ENCODE results near the gene ANXA5. TPM values are rescaled to one million over a fixed set of nuclear protein-coding genes. Genes with fewer than 3 reads are reported as not detected.
"Not testable (repeated sequence)": the region's sequence is repeated elsewhere in the genome, so short reads cannot be mapped to it uniquely, and the experiment has no call there.

ANXA5 gene
- total and polyA plus RNA-seq, 3 donors from 2014 or later: 193 to 264 (median 250) TPM

- TF ChIP-seq POLR2A (IDR thresholded peaks at IDR 0.05) (no peak), CTCF (IDR thresholded peaks at IDR 0.05) (no peak)
- Histone ChIP-seq H3K27me3 (no peaks in the 10 kb centered on the region), H3K4me1 (no peaks in the 10 kb centered on the region), H3K27ac (no peak overlapping the region), H3K9me3 (no peaks in the 10 kb centered on the region), H3K4me3 (no peak overlapping the region), H3K36me3 (ENCODE audit: low read depth, missing control alignments) (no peaks in the 10 kb centered on the region)
- no peak for DNase-seq
- 82 to 88% methylated on average over 1 of the region's 1 CpG for WGBS, 2 donors
- intact Hi-C loops (cut with DNase I; ENCODE audit: low total_unique reads): loop anchor here (10.0 kb wide), 1 partner anchor 370 kb away; no protein-coding TSS in a partner anchor
Measured at GRCh38 chr4:121734571-121734970, 37.8 kb upstream of the ANXA5 start.

GRCh38 chr4:121733942-121734341 lies 37.2 kb upstream of the ANXA5 start:
- Histone ChIP-seq H3K27ac (no peak overlapping the region), H3K4me3 (no peak overlapping the region), H3K27me3 (no peaks in the 10 kb centered on the region), H3K4me1 (no peaks in the 10 kb centered on the region), H3K9me3 (no peaks in the 10 kb centered on the region), H3K36me3 (ENCODE audit: low read depth, missing control alignments) (no peaks in the 10 kb centered on the region)
- TF ChIP-seq CTCF (IDR thresholded peaks at IDR 0.05): no peak
- no peak for TF ChIP-seq POLR2A (IDR thresholded peaks at IDR 0.05)
- DNase-seq: no peak
- 79 to 97% methylated on average over 1 of the region's 1 CpG for WGBS, 2 donors
- intact Hi-C loops (cut with DNase I; ENCODE audit: low total_unique reads): loop anchor here (10.0 kb wide), 1 partner anchor 369 kb away; no protein-coding TSS in a partner anchor

- DNase-seq; H3K4me3 ChIP-seq; H3K9me3 ChIP-seq; H3K36me3 ChIP-seq (ENCODE audit: low read depth, missing control alignments); H3K4me1 ChIP-seq; H3K27ac ChIP-seq; H3K27me3 ChIP-seq: not testable (repeated sequence)
- 94% methylated on average over 2 of the region's 2 CpGs for WGBS, 2 donors
- intact Hi-C loops (cut with DNase I; ENCODE audit: low total_unique reads): loop anchor here (10.0 kb wide), 1 partner anchor 365 kb away; no protein-coding TSS in a partner anchor
Measured at GRCh38 chr4:121729753-121730152, 33.0 kb upstream of the ANXA5 start.

GRCh38 chr4:121728798-121729226 lies 32.0 kb upstream of the ANXA5 start:
- no peaks in the 10 kb centered on the region for H3K36me3 ChIP-seq (ENCODE audit: low read depth, missing control alignments)
- no peaks in the 10 kb centered on the region for H3K4me1 ChIP-seq
- no peak overlapping the region for H3K27ac ChIP-seq
- H3K27me3 ChIP-seq: no peaks in the 10 kb centered on the region
- WGBS, 2 donors: 83 to 90% methylated on average over 3 of the region's 3 CpGs
- H3K4me3 ChIP-seq: no peak overlapping the region
- no peak for TF ChIP-seq CTCF (IDR thresholded peaks at IDR 0.05)
- TF ChIP-seq POLR2A (IDR thresholded peaks at IDR 0.05): no peak
- no peak for DNase-seq
- intact Hi-C loops (cut with DNase I; ENCODE audit: low total_unique reads): no loop called here
- H3K9me3 ChIP-seq: no peaks in the 10 kb centered on the region

- no peak for DNase-seq
- Histone ChIP-seq H3K9me3 (no peaks in the 10 kb centered on the region), H3K36me3 (ENCODE audit: low read depth, missing control alignments) (no peaks in the 10 kb centered on the region), H3K27me3 (no peaks in the 10 kb centered on the region), H3K4me3 (no peak overlapping the region), H3K27ac (no peak overlapping the region), H3K4me1 (no peaks in the 10 kb centered on the region)
- TF ChIP-seq POLR2A (IDR thresholded peaks at IDR 0.05): no peak
- TF ChIP-seq CTCF (IDR thresholded peaks at IDR 0.05): no peak
- WGBS, 2 donors: 85 to 89% methylated on average over 4 of the region's 4 CpGs
- intact Hi-C loops (cut with DNase I; ENCODE audit: low total_unique reads): no loop called here
Measured at GRCh38 chr4:121728066-121728465, 31.3 kb upstream of the ANXA5 start.
